CD4-positive, CD25-positive, alpha-beta regulatory T cell (primary cell): ENCODE results near the gene COPS7A. TPM values are rescaled to one million over a fixed set of nuclear protein-coding genes. Genes with fewer than 3 reads are reported as not detected.

Source experiments
- ATAC-seq, 2 donors: fragments of 150-1000 bp; cut with Tn5 transposase; one replicate each; pipeline ENCODE4 v1.10.0; 2021; ENCODE audit warnings: low read depth in 2 of 2, moderate number of reproducible peaks in 2 of 2, moderate library complexity in 1 of 2
- DNase-seq, 3 donors: peaks; one replicate each; pipeline versions ENCODE4 v3.0.0 to v3.0.0-alpha.2; 2012 to 2022; ENCODE audit warnings: mixed read lengths in 1 of 3
- H3K27ac ChIP-seq: one replicate; pipeline ENCODE4 v1.7.0; 2013; ENCODE audit warnings: mild to moderate bottlenecking, low read length; ENCODE audit not compliant: insufficient read depth, poor library complexity, severe bottlenecking
- H3K27me3 ChIP-seq: one replicate; pipeline ENCODE4 v1.7.0; 2013; ENCODE audit warnings: low read length; ENCODE audit not compliant: control insufficient read depth, insufficient read depth
- H3K36me3 ChIP-seq: one replicate; pipeline ENCODE4 v1.7.0; 2013; ENCODE audit warnings: mild to moderate bottlenecking, low read length, moderate library complexity; ENCODE audit not compliant: control insufficient read depth, insufficient read depth
- H3K4me1 ChIP-seq: 2 replicates; pipeline ENCODE4 v1.7.0; 2013; ENCODE audit warnings: mild to moderate bottlenecking, low read length; ENCODE audit not compliant: insufficient read depth, control insufficient read depth, poor library complexity, severe bottlenecking
- H3K4me3 ChIP-seq: one replicate; pipeline ENCODE4 v1.7.0; 2013; ENCODE audit warnings: low read depth, mild to moderate bottlenecking, low read length, moderate library complexity
- H3K9me3 ChIP-seq, 2 experiments: 1 replicate in 1 of 2; 2 replicates in 1 of 2; pipeline ENCODE4 v1.7.0; 2013; ENCODE audit warnings: low read length in 2 of 2, mild to moderate bottlenecking in 1 of 2, moderate library complexity in 1 of 2; ENCODE audit not compliant: control insufficient read depth in 2 of 2
- H3K27ac Mint-ChIP-seq, 3 donors: one replicate each; pipeline ENCODE4 v1.8.0; 2020 to 2022; ENCODE audit warnings: mild to moderate bottlenecking in 3 of 3, mixed read lengths in 3 of 3, moderate library complexity in 2 of 3
- H3K27me3 Mint-ChIP-seq: one replicate; pipeline ENCODE4 v1.8.0; 2022; ENCODE audit warnings: mild to moderate bottlenecking, mixed read lengths
- H3K36me3 Mint-ChIP-seq: one replicate; pipeline ENCODE4 v1.8.0; 2020; ENCODE audit warnings: mixed read lengths
- H3K4me1 Mint-ChIP-seq, 4 donors: one replicate each; pipeline ENCODE4 v1.8.0; 2020 to 2022; ENCODE audit warnings: mixed read lengths in 4 of 4, mild to moderate bottlenecking in 1 of 4
- H3K4me3 Mint-ChIP-seq, 4 donors: one replicate each; pipeline ENCODE4 v1.8.0; 2020 to 2022; ENCODE audit warnings: mild to moderate bottlenecking in 4 of 4, mixed read lengths in 4 of 4, moderate library complexity in 3 of 4
- H3K9me3 Mint-ChIP-seq, 7 donors: one replicate each; pipeline ENCODE4 v1.8.0; 2020 to 2022; ENCODE audit warnings: mixed read lengths in 7 of 7, mild to moderate bottlenecking in 3 of 7, moderate library complexity in 2 of 7
- polyA plus RNA-seq, 4 donors: library from polyadenylated mRNA; unstranded; fragments of 300-500 nt; fragmentation: Illumina TruSeq; gene quantifications; one replicate each; pipeline ENCODE4 v1.2.3, GENCODE V29; 2021
- total RNA-seq: library from RNA; stranded (reverse); gene quantifications from one replicate; pipeline ENCODE4 v1.2.3, GENCODE V29; 2022

COPS7A gene
- total and polyA plus RNA-seq, 5 donors from 2014 or later: 20.7 to 48.4 (median 41.3) TPM

DNA sequence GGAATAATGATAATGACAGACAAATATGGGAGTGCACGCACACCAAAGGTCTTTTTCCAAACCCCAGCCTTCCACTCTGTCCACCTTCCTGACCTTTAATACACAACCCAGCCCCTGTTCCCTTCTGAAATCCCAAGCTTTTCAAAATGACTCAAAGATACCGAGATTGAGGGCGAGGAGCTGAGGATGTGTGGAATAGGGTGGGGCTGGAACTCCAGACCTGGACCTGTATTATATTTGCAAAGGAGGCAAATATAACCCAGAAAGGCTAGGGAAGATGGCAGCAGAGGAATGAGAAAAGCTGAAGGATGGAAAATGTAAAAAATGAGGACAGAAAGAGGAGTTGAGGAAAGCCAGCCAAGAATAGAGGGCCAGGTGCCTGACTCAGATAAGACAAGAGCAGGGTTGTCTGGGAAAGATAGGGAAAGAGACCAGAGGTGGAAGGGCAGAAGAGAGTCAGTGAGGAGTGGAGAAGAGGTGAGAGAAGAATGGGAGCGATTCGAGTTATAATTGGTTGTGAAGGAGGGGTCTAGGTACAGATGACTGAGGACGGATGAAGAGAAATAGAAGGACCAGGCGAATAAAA lies 41.3 kb downstream of the COPS7A start:
- H3K9me3 Mint-ChIP-seq: peaks cover 0 to 8% (median 0%) of the 10 kb centered on the region in 7 donors
- H3K4me1 Mint-ChIP-seq: peaks cover 11 to 41% (median 14%) of the 10 kb centered on the region in 4 donors
- H3K27ac ChIP-seq: no peak overlapping the region
- H3K4me3 Mint-ChIP-seq: peak overlapping the region; percentile 49 to 93 (median 84)
- no peak for DNase-seq
- no peaks in the 10 kb centered on the region for H3K36me3 ChIP-seq
- H3K27me3 ChIP-seq: peaks cover 17% of the 10 kb centered on the region
- H3K4me1 ChIP-seq: peaks cover 25% of the 10 kb centered on the region
- H3K27me3 Mint-ChIP-seq: peaks cover 61% of the 10 kb centered on the region
- peak overlapping the region in 1 of 3 donors; percentile 22 for H3K27ac Mint-ChIP-seq
- no peaks in the 10 kb centered on the region for H3K36me3 Mint-ChIP-seq
- no peak overlapping the region for H3K4me3 ChIP-seq
- no peak for ATAC-seq
- H3K9me3 ChIP-seq: no peaks in the 10 kb centered on the region

DNA sequence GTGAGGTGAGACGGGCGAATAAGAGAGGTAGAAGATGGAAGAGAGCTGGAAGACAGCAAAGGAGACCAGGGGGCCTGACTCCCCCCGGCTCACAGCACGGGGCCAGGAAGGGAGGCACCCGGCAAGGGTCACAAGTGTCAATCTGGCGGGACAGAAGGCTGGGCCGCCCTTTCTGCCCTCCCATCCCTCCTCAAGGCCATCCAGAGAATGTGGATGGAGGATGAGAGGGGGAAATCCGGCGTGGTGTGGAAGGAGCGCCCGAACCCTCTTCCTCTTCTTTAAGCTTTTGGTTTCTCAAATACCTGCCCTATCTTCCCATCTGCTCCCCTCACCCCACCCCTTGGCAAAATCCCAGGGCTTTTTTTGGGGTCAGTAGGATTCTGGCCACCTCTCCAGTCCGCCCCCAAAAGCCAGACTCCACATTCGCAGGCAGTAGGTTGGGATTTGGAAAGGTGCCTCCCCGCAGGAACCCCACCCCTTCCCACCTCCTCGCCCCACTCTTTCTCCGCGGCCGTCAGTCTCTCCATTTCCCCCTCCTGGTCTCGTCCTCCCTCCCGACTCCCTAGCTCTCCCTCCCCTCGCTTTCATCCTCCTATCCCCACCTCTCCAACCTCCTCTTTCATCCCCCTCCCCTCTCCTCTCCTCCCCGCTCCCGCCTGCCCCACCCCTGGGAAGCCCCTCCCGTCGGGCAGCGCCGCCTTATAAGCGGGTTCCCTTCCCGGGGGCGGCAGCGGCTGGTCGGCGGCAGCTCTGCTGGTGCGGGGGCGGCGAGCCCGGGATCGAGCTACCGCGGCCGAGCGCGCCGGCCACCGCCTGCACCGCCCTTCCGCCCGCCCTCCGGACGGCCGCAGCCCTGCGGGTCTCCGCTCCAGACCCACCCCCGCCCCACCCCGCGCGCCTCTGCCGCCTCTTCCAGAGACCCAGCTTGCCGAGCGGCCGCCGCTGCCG lies 42.1 kb downstream of the COPS7A start, which contains the start of gene PTMS:
Gene PTMS (plus strand): TSS at position 730 of the 948 bp plus-strand sequence. CDS start 343 bp downstream, outside the sequence.
- H3K9me3 ChIP-seq: no peaks in the 10 kb centered on the region
- no peak within 1 kb of the TSS for H3K27ac ChIP-seq
- DNase-seq: no peak
- H3K4me3 Mint-ChIP-seq: peak within 1 kb of the TSS; percentile 77 to 95 (median 92)
- H3K4me1 ChIP-seq: peaks cover 25% of the 10 kb centered on the region
- H3K4me3 ChIP-seq: no peak within 1 kb of the TSS
- peaks cover 11 to 43% (median 14%) of the 10 kb centered on the region in 4 donors for H3K4me1 Mint-ChIP-seq
- H3K27me3 ChIP-seq: peaks cover 17% of the 10 kb centered on the region
- H3K9me3 Mint-ChIP-seq: peaks cover 0 to 7% (median 0%) of the 10 kb centered on the region in 7 donors
- peak; percentile 2 to 3 for ATAC-seq
- H3K36me3 Mint-ChIP-seq: no peaks in the 10 kb centered on the region
- peaks cover 64% of the 10 kb centered on the region for H3K27me3 Mint-ChIP-seq
- no peaks in the 10 kb centered on the region for H3K36me3 ChIP-seq
- peak within 1 kb of the TSS in 2 of 3 donors; percentile 69 to 83 for H3K27ac Mint-ChIP-seq

DNA sequence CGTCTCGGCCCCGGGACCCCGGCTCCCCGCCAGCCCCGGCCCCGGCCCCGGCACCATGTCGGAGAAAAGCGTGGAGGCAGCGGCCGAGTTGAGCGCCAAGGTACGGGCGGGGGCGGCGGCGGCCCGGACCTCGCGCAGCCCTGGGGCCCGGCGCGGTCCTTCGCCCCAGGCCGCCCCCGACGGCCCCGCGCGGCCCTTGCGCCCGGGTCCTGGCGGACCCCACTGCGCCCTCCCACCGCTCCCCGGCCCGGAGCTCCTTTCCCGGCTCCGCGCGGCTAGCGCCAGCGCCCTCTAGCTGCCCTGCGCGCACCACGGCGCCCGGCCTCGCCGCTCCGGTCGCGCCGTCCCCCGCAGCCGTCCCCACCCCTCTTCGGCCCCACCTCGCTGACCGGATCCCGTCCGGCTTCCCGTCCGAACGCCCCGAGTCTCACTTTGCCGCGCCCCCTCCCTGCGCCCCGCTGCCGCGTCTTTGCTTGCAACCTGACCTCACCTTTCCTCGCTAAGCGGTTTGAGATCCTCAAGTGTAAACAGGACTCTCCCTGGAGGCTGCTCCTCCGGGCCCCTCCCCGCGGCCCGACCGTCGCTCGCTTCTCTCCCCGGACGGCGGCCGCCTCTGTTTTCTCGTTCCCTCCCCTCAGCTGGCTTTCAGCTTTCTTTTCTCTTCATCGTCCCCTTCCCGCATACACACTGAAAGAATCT lies 43.0 kb downstream of the COPS7A start:
- Histone ChIP-seq H3K36me3 (no peaks in the 10 kb centered on the region), H3K4me3 (no peak overlapping the region), H3K9me3 (no peaks in the 10 kb centered on the region), H3K4me1 (peaks cover 33% of the 10 kb centered on the region), H3K27me3 (peaks cover 17% of the 10 kb centered on the region), H3K27ac (no peak overlapping the region)
- Mint-ChIP-seq H3K27ac (peak overlapping the region in 1 of 3 donors; percentile 69), H3K36me3 (no peaks in the 10 kb centered on the region), H3K4me1 (peaks cover 11 to 50% (median 15%) of the 10 kb centered on the region in 4 donors), H3K4me3 (peak overlapping the region; percentile 77 to 95 (median 91)), H3K9me3 (peaks cover 0 to 7% (median 0%) of the 10 kb centered on the region in 7 donors), H3K27me3 (peaks cover 66% of the 10 kb centered on the region)
- DNase-seq (peak in 2 of 3 donors; percentile 34 to 43), ATAC-seq (peak; percentile 59 to 69)

DNA sequence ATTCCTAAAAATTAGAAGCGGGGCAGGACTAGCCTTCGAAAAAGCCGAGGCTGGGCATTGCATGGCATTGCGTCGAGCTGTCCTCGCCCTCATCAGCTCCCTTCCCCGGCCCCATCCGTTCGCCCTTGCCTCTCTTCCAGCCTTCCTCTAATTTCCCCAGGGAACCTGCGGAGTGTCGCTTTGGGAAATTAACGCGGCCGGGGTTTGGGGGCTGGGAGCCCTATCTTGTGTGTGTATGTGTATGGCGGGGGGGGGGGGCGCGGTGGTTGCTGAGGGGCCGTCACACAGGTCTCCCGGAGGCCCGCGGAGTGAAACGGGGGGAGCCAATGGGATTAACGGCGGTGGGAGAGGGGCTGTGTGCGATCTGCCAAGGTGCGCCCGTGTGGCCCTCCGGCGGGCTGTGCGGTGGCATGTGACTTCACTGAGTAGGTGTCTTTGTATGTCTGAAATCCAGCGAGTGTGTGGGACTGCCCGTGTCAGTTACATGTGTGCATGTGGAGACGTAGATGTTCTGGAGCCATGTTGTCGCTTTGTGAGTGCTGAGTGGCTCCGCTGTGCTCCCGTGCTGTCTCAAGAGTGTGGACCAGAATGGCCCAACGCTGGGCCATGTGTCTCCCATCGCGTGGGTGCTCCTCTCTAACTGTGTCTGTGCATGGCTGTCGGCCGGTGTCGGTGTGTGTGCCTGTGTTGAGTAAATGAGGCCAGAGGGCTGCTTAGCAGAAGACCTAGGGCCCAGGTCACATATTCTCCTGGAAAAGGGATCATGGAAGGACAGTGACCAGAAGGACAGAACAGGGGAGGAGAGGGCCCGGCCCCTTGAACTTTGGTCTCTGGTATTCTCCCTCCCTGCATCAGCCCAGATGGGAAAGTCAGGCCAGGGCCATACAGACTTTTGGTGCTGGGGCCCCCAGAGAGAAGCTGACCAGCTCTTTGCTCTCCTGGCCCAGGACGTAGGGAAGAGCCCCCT lies 43.8 kb downstream of the COPS7A start:
- Mint-ChIP-seq H3K36me3 (no peaks in the 10 kb centered on the region), H3K4me3 (peak overlapping the region; percentile 77 to 95 (median 91)), H3K27me3 (peaks cover 58% of the 10 kb centered on the region), H3K9me3 (peaks cover 0 to 7% (median 0%) of the 10 kb centered on the region in 7 donors), H3K27ac (peak overlapping the region in 2 of 3 donors; percentile 66 to 69), H3K4me1 (peaks cover 6 to 57% (median 15%) of the 10 kb centered on the region in 4 donors)
- Histone ChIP-seq H3K36me3 (no peaks in the 10 kb centered on the region), H3K27ac (no peak overlapping the region), H3K27me3 (peaks cover 17% of the 10 kb centered on the region), H3K9me3 (no peaks in the 10 kb centered on the region), H3K4me3 (no peak overlapping the region), H3K4me1 (peaks cover 41% of the 10 kb centered on the region)
- ATAC-seq: no peak
- no peak for DNase-seq

DNA sequence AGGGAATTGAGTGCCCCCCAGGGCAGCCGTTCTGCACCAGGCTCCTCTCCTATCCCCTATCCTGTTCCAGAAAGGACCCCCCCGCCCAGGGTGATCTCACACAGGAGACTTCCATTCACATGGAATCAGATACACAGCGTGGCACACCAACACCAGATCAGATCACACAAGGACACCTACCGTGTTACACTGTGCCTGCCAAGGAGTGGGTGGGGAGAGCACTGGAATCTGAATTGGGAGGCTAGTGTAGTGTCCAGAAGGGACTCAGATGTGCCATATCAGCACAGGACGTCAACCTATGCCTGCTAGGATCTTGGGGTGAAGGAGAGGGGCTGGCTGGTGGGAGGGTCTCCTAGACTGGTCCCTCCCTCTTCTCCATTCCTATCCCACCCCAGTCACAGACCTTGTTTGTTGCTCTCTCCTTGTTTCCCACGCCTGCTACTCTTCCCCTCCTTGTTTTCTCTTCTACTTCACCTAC lies 44.6 kb downstream of the COPS7A start:
- ATAC-seq (no peak), DNase-seq (no peak)
- H3K4me1 Mint-ChIP-seq: peaks cover 6 to 64% (median 16%) of the 10 kb centered on the region in 4 donors
- H3K27ac ChIP-seq: no peak overlapping the region
- H3K4me3 ChIP-seq: no peak overlapping the region
- H3K9me3 Mint-ChIP-seq: peaks cover 0 to 7% (median 0%) of the 10 kb centered on the region in 7 donors
- H3K36me3 ChIP-seq: no peaks in the 10 kb centered on the region
- H3K27me3 ChIP-seq: peaks cover 17% of the 10 kb centered on the region
- peaks cover 50% of the 10 kb centered on the region for H3K4me1 ChIP-seq
- H3K36me3 Mint-ChIP-seq: no peaks in the 10 kb centered on the region
- peaks cover 58% of the 10 kb centered on the region for H3K27me3 Mint-ChIP-seq
- H3K4me3 Mint-ChIP-seq: peak overlapping the region; percentile 62 to 95 (median 80)
- H3K27ac Mint-ChIP-seq: peak overlapping the region in 2 of 3 donors; percentile 31 to 66
- no peaks in the 10 kb centered on the region for H3K9me3 ChIP-seq

DNA sequence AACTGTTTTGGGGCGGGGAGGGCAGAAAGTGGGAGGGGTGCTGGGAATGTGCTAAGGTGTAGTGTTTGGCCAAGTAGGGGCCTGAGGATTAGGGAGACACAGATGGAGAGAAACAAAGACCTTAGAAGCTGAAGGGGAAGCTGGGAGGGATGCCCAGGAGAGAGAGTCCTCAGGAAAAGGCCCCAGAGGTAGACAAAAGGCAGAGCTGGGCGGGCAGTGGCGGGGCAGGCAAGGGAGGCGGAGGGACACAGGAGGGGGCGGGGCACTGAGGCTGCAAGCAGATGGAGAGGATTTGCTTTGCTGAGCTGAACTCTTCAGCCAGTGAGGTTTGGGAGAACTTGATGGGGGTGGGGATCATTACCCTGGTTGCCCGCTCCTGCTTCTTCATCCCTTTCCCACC lies 45.1 kb downstream of the COPS7A start:
- H3K9me3 Mint-ChIP-seq: peaks cover 0 to 7% (median 0%) of the 10 kb centered on the region in 7 donors
- Histone ChIP-seq H3K27ac (no peak overlapping the region), H3K9me3 (no peaks in the 10 kb centered on the region), H3K36me3 (no peaks in the 10 kb centered on the region), H3K27me3 (peaks cover 15% of the 10 kb centered on the region), H3K4me3 (no peak overlapping the region), H3K4me1 (peaks cover 55% of the 10 kb centered on the region)
- H3K4me3 Mint-ChIP-seq: peak overlapping the region in 3 of 4 donors; percentile 49 to 95 (median 77)
- H3K27me3 Mint-ChIP-seq: peaks cover 56% of the 10 kb centered on the region
- H3K27ac Mint-ChIP-seq: no peak overlapping the region
- H3K36me3 Mint-ChIP-seq: no peaks in the 10 kb centered on the region
- no peak for DNase-seq
- no peak for ATAC-seq
- peaks cover 6 to 63% (median 16%) of the 10 kb centered on the region in 4 donors for H3K4me1 Mint-ChIP-seq
